ENCODE measurements around the gene EXOC4.

DNA sequence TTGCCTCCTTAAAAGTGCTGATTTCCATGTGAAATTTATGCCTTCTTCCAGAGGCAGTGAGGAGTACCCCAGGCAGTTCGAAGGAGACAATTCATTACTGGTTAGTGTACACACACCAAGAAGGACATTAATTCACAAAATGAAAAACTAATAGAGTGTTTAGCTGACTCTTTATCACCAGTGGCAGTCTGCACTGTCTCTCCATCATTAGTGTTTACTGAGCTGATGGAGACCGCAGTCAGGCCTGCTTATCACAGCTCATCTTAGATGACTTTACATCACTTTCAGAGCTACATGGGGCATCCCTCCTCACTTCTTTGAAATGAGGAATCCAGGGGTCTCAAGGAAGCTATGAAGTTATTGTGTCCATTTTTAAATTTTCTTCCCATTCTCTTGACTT is 718.7 kb downstream of the EXOC4 start:
- no peak for TF ChIP-seq JUN (IDR thresholded peaks at IDR 0.05; ENCODE audit: low read depth, low read length)
- TF ChIP-seq TAF1 (IDR thresholded peaks at IDR 0.05; ENCODE audit: low read depth, low read length) = no peak
- TF ChIP-seq SP2 (IDR thresholded peaks at IDR 0.05; ENCODE audit: low read length) = no peak
- TF ChIP-seq, protein P1, sequence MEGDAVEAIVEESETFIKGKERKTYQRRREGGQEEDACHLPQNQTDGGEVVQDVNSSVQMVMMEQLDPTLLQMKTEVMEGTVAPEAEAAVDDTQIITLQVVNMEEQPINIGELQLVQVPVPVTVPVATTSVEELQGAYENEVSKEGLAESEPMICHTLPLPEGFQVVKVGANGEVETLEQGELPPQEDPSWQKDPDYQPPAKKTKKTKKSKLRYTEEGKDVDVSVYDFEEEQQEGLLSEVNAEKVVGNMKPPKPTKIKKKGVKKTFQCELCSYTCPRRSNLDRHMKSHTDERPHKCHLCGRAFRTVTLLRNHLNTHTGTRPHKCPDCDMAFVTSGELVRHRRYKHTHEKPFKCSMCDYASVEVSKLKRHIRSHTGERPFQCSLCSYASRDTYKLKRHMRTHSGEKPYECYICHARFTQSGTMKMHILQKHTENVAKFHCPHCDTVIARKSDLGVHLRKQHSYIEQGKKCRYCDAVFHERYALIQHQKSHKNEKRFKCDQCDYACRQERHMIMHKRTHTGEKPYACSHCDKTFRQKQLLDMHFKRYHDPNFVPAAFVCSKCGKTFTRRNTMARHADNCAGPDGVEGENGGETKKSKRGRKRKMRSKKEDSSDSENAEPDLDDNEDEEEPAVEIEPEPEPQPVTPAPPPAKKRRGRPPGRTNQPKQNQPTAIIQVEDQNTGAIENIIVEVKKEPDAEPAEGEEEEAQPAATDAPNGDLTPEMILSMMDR (IDR thresholded peaks at IDR 0.05; ENCODE audit: control extremely low read depth in 1 of 3, insufficient read depth in 1 of 3, low read depth in 1 of 3, low read length in 3 of 3) = no peak
- TF ChIP-seq, protein P2, sequence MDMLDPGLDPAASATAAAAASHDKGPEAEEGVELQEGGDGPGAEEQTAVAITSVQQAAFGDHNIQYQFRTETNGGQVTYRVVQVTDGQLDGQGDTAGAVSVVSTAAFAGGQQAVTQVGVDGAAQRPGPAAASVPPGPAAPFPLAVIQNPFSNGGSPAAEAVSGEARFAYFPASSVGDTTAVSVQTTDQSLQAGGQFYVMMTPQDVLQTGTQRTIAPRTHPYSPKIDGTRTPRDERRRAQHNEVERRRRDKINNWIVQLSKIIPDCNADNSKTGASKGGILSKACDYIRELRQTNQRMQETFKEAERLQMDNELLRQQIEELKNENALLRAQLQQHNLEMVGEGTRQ (IDR thresholded peaks at IDR 0.05; ENCODE audit: low read length) = no peak
- TF ChIP-seq MAFK (IDR thresholded peaks at IDR 0.05; ENCODE audit: low read depth, low read length) = no peak
- no peak for TF ChIP-seq POLR2A (IDR thresholded peaks at IDR 0.05; ENCODE audit: control extremely low read depth in 1 of 2, low read depth in 2 of 2, low read length in 2 of 2)
- TF ChIP-seq, protein P3, sequence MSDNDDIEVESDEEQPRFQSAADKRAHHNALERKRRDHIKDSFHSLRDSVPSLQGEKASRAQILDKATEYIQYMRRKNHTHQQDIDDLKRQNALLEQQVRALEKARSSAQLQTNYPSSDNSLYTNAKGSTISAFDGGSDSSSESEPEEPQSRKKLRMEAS (IDR thresholded peaks at IDR 0.05) = no peak
